ENCODE data around the gene COG7.

GRCh38 chr16:23367564-23367963 is 85.4 kb downstream of the COG7 start:
- TF ChIP-seq EP300 (IDR thresholded peaks at IDR 0.05) (no peak), CTCF (IDR thresholded peaks at IDR 0.05) (no peak)
